GM19238 (cell line): ENCODE measurements around the gene CDC42.

ENCODE experiments used
- DNase-seq: peaks from one replicate; pipeline ENCODE4 v3.0.0; 2011; ENCODE audit warnings: low spot score; ENCODE audit not compliant: insufficient read length

Gene CDC42

GRCh38 chr1:22037520-22037919 is 15.0 kb upstream of the CDC42 start:
- DNase-seq: no peak

- no peak for DNase-seq
Observed at GRCh38 chr1:22038036-22038435, 14.5 kb upstream of the CDC42 start.

GRCh38 chr1:22039594-22040285 is 12.8 kb upstream of the CDC42 start:
- DNase-seq: peak; percentile 75

GRCh38 chr1:22040286-22040623 is 12.3 kb upstream of the CDC42 start:
- no peak for DNase-seq

GRCh38 chr1:22041505-22041904 is 11.0 kb upstream of the CDC42 start:
- no peak for DNase-seq

GRCh38 chr1:22043198-22043769 is 9.2 kb upstream of the CDC42 start:
- DNase-seq: no peak

GRCh38 chr1:22044690-22045420 is 7.7 kb upstream of the CDC42 start:
- DNase-seq: no peak

GRCh38 chr1:22045604-22046228 is 6.8 kb upstream of the CDC42 start:
- no peak for DNase-seq

- DNase-seq: no peak
Observed at GRCh38 chr1:22048351-22049192, 3.9 kb upstream of the CDC42 start.

- no peak for DNase-seq
Observed at GRCh38 chr1:22050330-22050729, 2.2 kb upstream of the CDC42 start.

- no peak for DNase-seq
Observed at GRCh38 chr1:22051607-22052114, 848 bp upstream of the CDC42 start.

- DNase-seq: peak; percentile 37
Observed at GRCh38 chr1:22053017-22053860, 730 bp downstream of the CDC42 start.

GRCh38 chr1:22053861-22054770 is 1.6 kb downstream of the CDC42 start:
- DNase-seq: no peak

GRCh38 chr1:22055463-22055862 is 3.0 kb downstream of the CDC42 start:
- no peak for DNase-seq

GRCh38 chr1:22056043-22056442 is 3.5 kb downstream of the CDC42 start:
- no peak for DNase-seq

- no peak for DNase-seq
Observed at GRCh38 chr1:22056936-22057335, 4.4 kb downstream of the CDC42 start.

- DNase-seq: no peak
Observed at GRCh38 chr1:22057861-22058260, 5.4 kb downstream of the CDC42 start.

GRCh38 chr1:22064751-22065402 is 12.4 kb downstream of the CDC42 start:
- DNase-seq: no peak

GRCh38 chr1:22071511-22071910 is 19.0 kb downstream of the CDC42 start:
- no peak for DNase-seq
